Activated T-helper 17 cell treated with anti-CD3 and anti-CD28 coated beads, Interleukin-2, amount 50 U/mL, for 72 hours (primary cell): ENCODE results near the gene BLM. TPM values are rescaled to one million over a fixed set of nuclear protein-coding genes. Genes with fewer than 3 reads are reported as not detected.
"Not testable (repeated sequence)": the region's sequence is repeated elsewhere in the genome, so short reads cannot be mapped to it uniquely, and the experiment has no call there.

ENCODE experiments used
- ATAC-seq: fragments of 150-1000 bp; cut with Tn5 transposase; replicated peaks from 2 replicates; pipeline ENCODE4 v1.10.0; 2021; ENCODE audit warnings: mild to moderate bottlenecking, moderate library complexity
- H3K27ac Mint-ChIP-seq: one replicate; pipeline ENCODE4 v1.8.0; 2022; ENCODE audit warnings: mixed read lengths
- H3K27me3 Mint-ChIP-seq: one replicate; pipeline ENCODE4 v1.8.0; 2022; ENCODE audit warnings: mixed read lengths
- H3K36me3 Mint-ChIP-seq: one replicate; pipeline ENCODE4 v1.8.0; 2022; ENCODE audit warnings: low read depth, mild to moderate bottlenecking, mixed read lengths
- H3K4me1 Mint-ChIP-seq: one replicate; pipeline ENCODE4 v1.8.0; 2022; ENCODE audit warnings: mixed read lengths
- H3K4me3 Mint-ChIP-seq: one replicate; pipeline ENCODE4 v1.8.0; 2022; ENCODE audit warnings: mild to moderate bottlenecking, mixed read lengths
- H3K9me3 Mint-ChIP-seq: one replicate; pipeline ENCODE4 v1.8.0; 2022; ENCODE audit warnings: mixed read lengths
- total RNA-seq, 2 donors: library from RNA; stranded (reverse); gene quantifications; one replicate each; pipeline ENCODE4 v1.2.3, GENCODE V29; 2022

The BLM gene
- 10 to 100 TPM; 68.2 to 81.4 TPM for total RNA-seq

- H3K27me3 Mint-ChIP-seq, result no peaks in the 10 kb centered on the region
- ATAC-seq, result peak; percentile 100
- peak within 1 kb of the TSS; percentile 95 for H3K4me3 Mint-ChIP-seq
- peaks cover 13% of the 10 kb centered on the region for H3K4me1 Mint-ChIP-seq
- H3K9me3 Mint-ChIP-seq, result no peaks in the 10 kb centered on the region
- H3K27ac Mint-ChIP-seq, result peak within 1 kb of the TSS; percentile 83
- peaks cover 37% of the 10 kb centered on the region for H3K36me3 Mint-ChIP-seq
Observed at GRCh38 chr15:90716976-90717821, at the start of gene BLM. BLM (plus strand) TSS chr15:90717346; CDS start chr15:90747393, 30,047 bp downstream.

DNA sequence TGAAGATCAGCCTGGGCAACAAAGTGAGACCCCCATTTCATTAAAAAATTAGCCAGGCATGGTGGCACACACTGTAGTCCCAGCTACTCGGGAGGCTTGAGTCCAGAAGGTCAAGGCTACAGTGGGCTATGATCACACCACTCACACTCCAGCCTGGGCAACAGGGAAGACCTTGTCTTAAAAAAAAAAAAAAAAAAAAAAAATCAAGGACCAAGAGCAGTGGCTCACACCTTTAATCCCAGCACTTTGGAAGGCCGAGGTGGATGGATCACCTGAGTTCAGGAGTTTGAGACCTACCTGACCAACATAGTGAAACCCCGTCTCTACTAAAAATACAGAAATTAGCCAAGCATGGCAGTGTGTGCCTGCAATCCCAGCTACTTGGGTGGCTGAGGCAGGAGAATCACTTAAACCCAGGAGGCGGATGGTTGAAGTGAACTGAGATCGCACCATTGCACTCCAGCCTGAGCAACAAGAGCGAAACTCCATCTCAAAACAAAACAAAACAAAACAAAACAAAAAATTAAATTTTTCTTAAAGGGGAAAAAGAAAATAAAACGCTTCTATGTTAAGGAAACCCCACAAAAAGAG, 49.3 kb upstream of the BLM start:
- not testable (repeated sequence) for H3K9me3 Mint-ChIP-seq, H3K4me3 Mint-ChIP-seq, ATAC-seq, H3K27ac Mint-ChIP-seq, H3K36me3 Mint-ChIP-seq
- peaks cover 17% of the 10 kb centered on the region for H3K27me3 Mint-ChIP-seq
- peaks cover 11% of the 10 kb centered on the region for H3K4me1 Mint-ChIP-seq

DNA sequence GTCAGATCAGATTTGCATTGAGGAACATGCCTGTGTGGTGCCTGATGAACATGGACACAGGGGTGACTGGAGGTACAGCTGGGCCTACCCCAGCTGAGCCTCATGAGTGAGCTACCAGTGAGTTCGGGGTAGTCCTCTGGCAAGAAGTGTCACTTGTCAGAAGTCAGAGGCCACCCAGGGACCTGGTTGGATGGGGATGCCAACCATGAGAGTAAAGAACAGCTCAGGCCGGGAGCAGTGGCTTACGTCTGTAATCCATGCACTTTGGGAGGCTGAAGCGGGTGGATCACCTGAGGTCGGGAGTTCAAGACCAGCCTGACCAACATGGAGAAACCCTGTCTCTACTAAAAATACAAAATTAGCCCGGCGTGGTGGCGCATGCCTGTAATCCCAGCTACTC, 46.5 kb upstream of the BLM start:
- H3K27ac Mint-ChIP-seq, result peak overlapping the region; percentile 17
- H3K4me3 Mint-ChIP-seq, H3K36me3 Mint-ChIP-seq, H3K27me3 Mint-ChIP-seq, ATAC-seq, H3K4me1 Mint-ChIP-seq, H3K9me3 Mint-ChIP-seq: not testable (repeated sequence)

GRCh38 chr15:90671216-90671615, 45.9 kb upstream of the BLM start:
- H3K27me3 Mint-ChIP-seq, result peaks cover 3% of the 10 kb centered on the region
- H3K4me3 Mint-ChIP-seq, result no peak overlapping the region
- peaks cover 5% of the 10 kb centered on the region for H3K4me1 Mint-ChIP-seq
- peak overlapping the region; percentile 32 for H3K27ac Mint-ChIP-seq
- no peaks in the 10 kb centered on the region for H3K36me3 Mint-ChIP-seq
- H3K9me3 Mint-ChIP-seq, result no peaks in the 10 kb centered on the region
- no peak for ATAC-seq

DNA sequence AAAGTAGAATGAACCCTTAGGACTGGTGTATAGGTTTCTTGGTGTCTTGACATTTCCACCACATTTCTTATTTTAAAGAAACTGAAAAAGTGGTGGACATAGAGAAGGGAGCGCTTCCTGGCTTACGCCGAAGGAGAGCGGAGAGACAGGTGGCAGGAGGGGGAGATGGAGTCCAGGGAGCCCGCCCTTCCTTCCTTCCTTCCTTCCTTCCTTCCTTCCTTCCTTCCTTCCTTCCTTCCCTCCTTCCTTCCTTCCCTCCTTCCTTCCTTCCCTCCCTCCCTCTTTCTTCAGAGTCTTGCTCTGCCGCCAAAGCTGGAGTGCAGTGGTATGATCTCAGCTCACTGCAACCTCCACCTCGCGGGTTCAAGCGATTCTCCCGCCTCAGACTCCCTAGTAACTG, 43.8 kb upstream of the BLM start:
- H3K27ac Mint-ChIP-seq, H3K9me3 Mint-ChIP-seq, H3K4me3 Mint-ChIP-seq, H3K36me3 Mint-ChIP-seq, H3K27me3 Mint-ChIP-seq, H3K4me1 Mint-ChIP-seq, ATAC-seq: not testable (repeated sequence)

DNA sequence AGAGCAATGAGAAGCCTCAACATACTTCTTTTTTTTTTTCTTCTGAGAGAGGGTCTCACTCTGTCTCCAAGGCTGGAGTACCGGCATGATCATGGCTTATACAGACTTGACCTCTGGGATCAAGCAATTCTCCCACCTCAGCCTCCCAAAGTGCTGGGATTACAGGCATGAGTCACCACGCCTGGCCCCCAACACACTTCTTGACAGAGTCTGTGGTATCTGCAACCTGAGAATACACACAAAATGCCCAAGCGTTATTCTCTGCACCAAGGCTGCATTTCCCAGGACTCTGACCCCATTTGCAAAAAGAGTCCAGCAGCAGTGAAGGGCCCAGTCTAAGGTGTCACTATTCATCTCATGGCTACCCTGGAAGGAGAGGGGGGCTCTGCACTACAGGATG, 42.7 kb upstream of the BLM start:
- Mint-ChIP-seq H3K27ac (no peak overlapping the region), H3K4me3 (no peak overlapping the region), H3K36me3 (no peaks in the 10 kb centered on the region), H3K4me1 (peaks cover 14% of the 10 kb centered on the region), H3K27me3 (no peaks in the 10 kb centered on the region), H3K9me3 (no peaks in the 10 kb centered on the region)
- ATAC-seq, result no peak

GRCh38 chr15:90675464-90675863, 41.7 kb upstream of the BLM start:
- ATAC-seq, result no peak
- H3K27me3 Mint-ChIP-seq, result no peaks in the 10 kb centered on the region
- no peak overlapping the region for H3K4me3 Mint-ChIP-seq
- no peak overlapping the region for H3K27ac Mint-ChIP-seq
- H3K9me3 Mint-ChIP-seq, result no peaks in the 10 kb centered on the region
- H3K36me3 Mint-ChIP-seq, result no peaks in the 10 kb centered on the region
- peaks cover 18% of the 10 kb centered on the region for H3K4me1 Mint-ChIP-seq

GRCh38 chr15:90677807-90678790, 39.0 kb upstream of the BLM start:
- Mint-ChIP-seq H3K9me3 (no peaks in the 10 kb centered on the region), H3K36me3 (no peaks in the 10 kb centered on the region)
- ATAC-seq, result peak; percentile 82

DNA sequence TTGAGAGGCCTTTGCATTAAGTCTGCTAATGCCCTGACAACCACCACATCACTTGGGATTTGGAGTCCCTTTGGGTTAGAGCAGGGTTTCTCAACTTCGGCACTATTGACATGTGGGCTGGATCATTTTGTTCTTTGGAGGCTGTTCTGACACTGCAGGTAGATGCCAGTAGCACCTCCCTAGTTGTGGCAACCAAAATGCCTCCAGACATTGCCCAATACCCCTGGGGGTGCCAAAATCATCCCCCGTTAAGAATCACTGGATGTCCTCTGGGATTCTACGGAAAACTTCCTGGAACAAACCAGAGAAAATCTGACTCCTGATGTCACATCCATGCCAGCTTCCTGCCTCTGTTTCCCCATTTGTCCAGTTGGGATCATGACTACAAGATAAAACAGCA, 37.2 kb upstream of the BLM start:
- ATAC-seq, result no peak
- Mint-ChIP-seq H3K9me3 (no peaks in the 10 kb centered on the region), H3K27ac (peak overlapping the region; percentile 56), H3K4me3 (no peak overlapping the region), H3K4me1 (peaks cover 20% of the 10 kb centered on the region), H3K27me3 (no peaks in the 10 kb centered on the region), H3K36me3 (no peaks in the 10 kb centered on the region)

More at GRCh38 chr15:90677807-90678790, 39.0 kb upstream of the BLM start:
- Mint-ChIP-seq H3K4me3 (peak overlapping the region; percentile 60), H3K4me1 (peaks cover 20% of the 10 kb centered on the region), H3K27ac (peak overlapping the region; percentile 81), H3K27me3 (no peaks in the 10 kb centered on the region)

DNA sequence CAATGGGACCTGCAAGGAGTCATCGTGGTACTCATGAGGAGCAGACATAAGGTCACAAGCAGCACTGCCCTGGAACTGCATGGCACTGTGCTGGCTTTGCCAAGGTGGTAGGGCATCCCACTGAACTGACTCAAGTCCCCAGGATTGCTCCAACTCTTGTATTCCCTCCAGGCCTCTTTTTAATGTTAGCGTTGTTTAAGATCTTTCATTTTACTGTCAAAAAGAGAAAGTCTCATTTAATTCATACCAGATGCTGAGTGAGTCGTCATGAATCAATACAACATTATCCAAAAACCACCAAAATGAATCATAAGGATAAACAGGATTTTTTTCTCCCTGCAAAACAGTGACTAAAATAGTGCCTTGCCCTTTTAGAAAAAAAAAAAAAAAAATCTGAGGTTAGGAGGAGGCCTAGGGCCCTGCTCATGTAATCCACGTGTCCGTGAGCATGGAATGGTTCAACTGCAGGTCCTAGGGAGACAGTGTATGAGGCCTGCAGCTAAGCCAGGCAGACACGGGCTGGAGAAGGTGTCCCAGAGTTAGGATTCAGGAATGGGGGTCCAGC, 36.7 kb upstream of the BLM start:
- peak; percentile 62 for ATAC-seq
- H3K27ac Mint-ChIP-seq, result peak overlapping the region; percentile 56
- H3K27me3 Mint-ChIP-seq, result no peaks in the 10 kb centered on the region
- H3K4me3 Mint-ChIP-seq, result no peak overlapping the region
- peaks cover 22% of the 10 kb centered on the region for H3K4me1 Mint-ChIP-seq
- H3K36me3 Mint-ChIP-seq, result no peaks in the 10 kb centered on the region
- no peaks in the 10 kb centered on the region for H3K9me3 Mint-ChIP-seq

DNA sequence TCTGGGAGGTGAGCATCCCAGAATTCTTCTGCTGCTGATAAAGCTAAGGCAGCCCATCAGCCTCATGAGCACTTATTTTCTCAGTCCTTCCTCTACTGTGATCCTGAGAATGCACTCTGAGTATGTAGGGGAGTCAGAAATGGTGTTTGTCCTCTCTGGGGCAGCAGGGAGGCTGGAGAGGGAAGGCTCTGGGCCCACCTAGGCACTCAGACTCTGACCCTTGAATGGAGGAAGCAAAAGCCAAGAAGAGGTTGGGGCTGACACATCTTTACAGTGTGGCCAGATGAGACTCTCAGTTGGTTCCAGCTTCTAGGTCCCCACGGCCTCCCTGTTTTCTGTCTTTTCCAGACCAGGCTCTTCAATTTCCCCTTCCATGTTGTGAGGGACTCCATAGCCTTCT, 36.1 kb upstream of the BLM start:
- H3K4me3 Mint-ChIP-seq, result no peak overlapping the region
- H3K36me3 Mint-ChIP-seq, result no peaks in the 10 kb centered on the region
- H3K4me1 Mint-ChIP-seq, result peaks cover 25% of the 10 kb centered on the region
- H3K27me3 Mint-ChIP-seq, result no peaks in the 10 kb centered on the region
- H3K9me3 Mint-ChIP-seq, result no peaks in the 10 kb centered on the region
- H3K27ac Mint-ChIP-seq, result peak overlapping the region; percentile 56
- ATAC-seq, result no peak

DNA sequence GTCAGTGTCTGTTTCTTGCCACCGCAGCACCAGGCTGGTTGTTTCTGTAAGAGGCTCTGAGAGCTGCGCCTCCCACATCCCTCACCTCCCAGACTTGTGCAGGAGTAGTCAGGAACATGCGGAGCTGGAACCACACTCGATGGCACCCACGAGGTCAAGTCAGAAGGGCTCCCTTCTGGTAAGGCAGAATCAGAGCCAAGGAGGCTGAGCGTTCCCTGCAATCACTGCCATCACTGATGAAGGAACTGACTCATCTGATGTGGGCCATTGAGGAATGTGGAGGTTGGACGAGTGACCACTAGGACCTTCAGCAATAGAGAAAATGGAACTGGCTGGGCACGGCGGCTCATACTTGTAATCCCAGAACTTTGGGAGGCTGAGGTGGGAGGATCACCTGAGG, 35.7 kb upstream of the BLM start:
- no peak for ATAC-seq
- Mint-ChIP-seq H3K4me1 (peaks cover 29% of the 10 kb centered on the region), H3K36me3 (no peaks in the 10 kb centered on the region), H3K27ac (no peak overlapping the region), H3K27me3 (no peaks in the 10 kb centered on the region), H3K4me3 (no peak overlapping the region), H3K9me3 (no peaks in the 10 kb centered on the region)

DNA sequence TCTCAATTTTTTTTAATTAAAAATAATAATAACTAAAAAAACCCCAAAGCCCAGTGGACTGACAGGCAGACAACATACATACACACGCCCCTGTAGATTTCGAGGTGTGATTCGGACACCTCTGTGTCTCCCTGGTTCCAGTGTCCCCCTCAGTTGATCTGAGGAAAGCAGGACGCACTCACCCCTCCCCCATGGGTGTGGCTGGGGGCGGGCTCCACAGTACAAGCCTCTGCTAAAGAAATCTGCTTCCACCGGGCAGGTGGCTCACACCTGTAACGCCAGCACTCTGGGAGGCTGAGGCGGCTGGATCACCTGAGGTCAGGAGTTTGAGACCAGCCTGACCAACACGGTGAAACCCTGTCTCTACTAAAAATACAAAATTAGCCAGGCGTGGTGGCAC, 33.8 kb upstream of the BLM start:
- H3K27me3 Mint-ChIP-seq, result no peaks in the 10 kb centered on the region
- no peaks in the 10 kb centered on the region for H3K36me3 Mint-ChIP-seq
- peaks cover 29% of the 10 kb centered on the region for H3K4me1 Mint-ChIP-seq
- ATAC-seq, result no peak
- no peaks in the 10 kb centered on the region for H3K9me3 Mint-ChIP-seq
- no peak overlapping the region for H3K4me3 Mint-ChIP-seq
- H3K27ac Mint-ChIP-seq, result no peak overlapping the region

DNA sequence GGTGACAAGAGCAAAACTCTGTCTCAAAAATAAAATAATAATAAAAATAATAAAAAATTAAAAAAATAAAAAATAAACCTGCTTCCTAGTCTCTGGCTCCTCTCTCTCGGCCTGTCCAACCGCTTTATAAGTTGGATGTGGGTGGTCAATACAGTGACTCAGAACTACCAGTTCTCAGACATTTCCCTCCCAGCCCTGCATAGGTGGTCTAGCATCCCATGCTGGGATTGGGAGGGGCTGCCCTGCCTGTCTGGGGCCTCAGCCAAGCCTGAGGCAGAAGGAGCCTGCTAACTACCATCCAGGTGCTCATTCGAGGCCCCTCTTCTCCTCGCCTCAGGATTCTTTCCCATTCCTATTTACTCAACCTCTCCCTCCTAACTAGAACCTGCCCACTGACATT, 33.3 kb upstream of the BLM start:
- H3K27me3 Mint-ChIP-seq, result no peaks in the 10 kb centered on the region
- H3K36me3 Mint-ChIP-seq, result no peaks in the 10 kb centered on the region
- H3K9me3 Mint-ChIP-seq, result no peaks in the 10 kb centered on the region
- ATAC-seq, result no peak
- H3K4me3 Mint-ChIP-seq, result no peak overlapping the region
- peak overlapping the region; percentile 75 for H3K27ac Mint-ChIP-seq
- peaks cover 26% of the 10 kb centered on the region for H3K4me1 Mint-ChIP-seq
